Hepatocyte (in vitro differentiated cells): ENCODE measurements around the gene MTA2. TPM values are rescaled to one million over a fixed set of nuclear protein-coding genes. Genes with fewer than 3 reads are reported as not detected.

Source experiments
- DNase-seq: peaks from one replicate; pipeline ENCODE4 v3.0.0-alpha.2; 2016; ENCODE audit warnings: low spot score
- H2AFZ ChIP-seq: fragments of 200-600 bp; sonication (generic); 2 replicates; pipeline ENCODE4 v1.6.0; 2016; ENCODE audit warnings: antibody characterized with exemption, mild to moderate bottlenecking
- H3K27ac ChIP-seq: fragments of 200-600 bp; sonication (generic); 2 replicates; pipeline ENCODE4 v1.5.1; 2016; ENCODE audit warnings: mild to moderate bottlenecking
- H3K27me3 ChIP-seq: fragments of 200-600 bp; sonication (generic); 2 replicates; pipeline ENCODE4 v1.6.1; 2016
- H3K36me3 ChIP-seq: fragments of 200-600 bp; sonication (generic); replicated peaks from 2 replicates; pipeline ENCODE4 v1.5.1; 2016; ENCODE audit warnings: low read depth; ENCODE audit not compliant: insufficient read depth
- H3K4me1 ChIP-seq: fragments of 200-600 bp; sonication (generic); 2 replicates; pipeline ENCODE4 v1.5.1; 2016; ENCODE audit warnings: mild to moderate bottlenecking, moderate library complexity; ENCODE audit not compliant: insufficient read depth
- H3K4me2 ChIP-seq: fragments of 200-600 bp; sonication (generic); 2 replicates; pipeline ENCODE4 v1.6.0; 2016
- H3K4me3 ChIP-seq: fragments of 200-600 bp; sonication (generic); 2 replicates; pipeline ENCODE4 v1.5.1; 2016; ENCODE audit warnings: mild to moderate bottlenecking
- H3K79me2 ChIP-seq: fragments of 200-600 bp; sonication (generic); 2 replicates; pipeline ENCODE4 v1.6.0; 2017; ENCODE audit warnings: mild to moderate bottlenecking
- H3K9me2 ChIP-seq: fragments of 200-600 bp; sonication (generic); replicated peaks from 2 replicates; pipeline ENCODE4 v1.6.0; 2017; ENCODE audit warnings: mild to moderate bottlenecking; ENCODE audit not compliant: insufficient read depth
- H3K9me3 ChIP-seq: fragments of 200-600 bp; sonication (generic); 2 replicates; pipeline ENCODE4 v1.5.1; 2016; ENCODE audit warnings: low read depth, mild to moderate bottlenecking
- H4K20me1 ChIP-seq: fragments of 200-600 bp; sonication (generic); 2 replicates; pipeline ENCODE4 v1.6.0; 2016; ENCODE audit warnings: mild to moderate bottlenecking; ENCODE audit not compliant: insufficient read depth, poor library complexity, severe bottlenecking
- CTCF ChIP-seq: fragments of 200-600 bp; sonication (generic); IDR thresholded peaks from 2 replicates; pipeline ENCODE4 v1.5.1; 2016; ENCODE audit warnings: antibody characterized with exemption, mild to moderate bottlenecking; ENCODE audit not compliant: poor library complexity
- EZH2 ChIP-seq: fragments of 200-600 bp; sonication (generic); IDR thresholded peaks from 2 replicates; pipeline ENCODE4 v1.6.1; 2016; ENCODE audit warnings: antibody characterized with exemption, mild to moderate bottlenecking, borderline replicate concordance
- EZH2phosphoT487 ChIP-seq: fragments of 200-600 bp; sonication (generic); IDR thresholded peaks from one replicate; pipeline ENCODE4 v1.6.1; 2018; ENCODE audit warnings: antibody characterized with exemption, mild to moderate bottlenecking, low read depth, moderate library complexity; ENCODE audit not compliant: unreplicated experiment, severe bottlenecking
- WGBS: methylation state at CpG from one replicate; pipeline ENCODE4 v1.1.6; 2016; ENCODE audit warnings: low lambda C conversion rate; ENCODE audit errors: missing lambda C conversion rate; 5-methylcytosine and 5-hydroxymethylcytosine counted together
- polyA plus RNA-seq: library from polyadenylated mRNA; unstranded; fragments of >200 nt; fragmentation: Nextera tagmentation; extraction: Ambion mirVana; gene quantifications from 2 replicates; pipeline ENCODE4 v1.2.1, GENCODE V29; 2016
- total RNA-seq: library from RNA; depleted of rRNA; stranded (reverse); fragments of >200 nt; gene quantifications from 2 replicates; pipeline ENCODE4 v1.2.3, GENCODE V29; 2014

Gene MTA2
- total and polyA plus RNA-seq, 2 experiments from 2014 or later = 25.6 to 53.1 TPM

- H3K27ac ChIP-seq = peak overlapping the region; percentile 89
- no peaks in the 10 kb centered on the region for H3K9me2 ChIP-seq
- DNase-seq = no peak
- H4K20me1 ChIP-seq = peaks cover 14% of the 10 kb centered on the region
- TF ChIP-seq EZH2phosphoT487 (no peak), CTCF (no peak), EZH2 (no peak)
- H3K36me3 ChIP-seq = no peaks in the 10 kb centered on the region
- no peaks in the 10 kb centered on the region for H3K27me3 ChIP-seq
- H3K79me2 ChIP-seq = peaks cover 45% of the 10 kb centered on the region
- WGBS = 91% methylated on average over 14 of the region's 14 CpGs
- no peaks in the 10 kb centered on the region for H3K9me3 ChIP-seq
- H3K4me1 ChIP-seq = peaks cover 31% of the 10 kb centered on the region
- peak overlapping the region; percentile 85 for H3K4me2 ChIP-seq
- no peak overlapping the region for H3K4me3 ChIP-seq
- H2AFZ ChIP-seq = no peak overlapping the region
Observed at GRCh38 chr11:62575837-62576236, 25.8 kb downstream of the MTA2 start.

DNA sequence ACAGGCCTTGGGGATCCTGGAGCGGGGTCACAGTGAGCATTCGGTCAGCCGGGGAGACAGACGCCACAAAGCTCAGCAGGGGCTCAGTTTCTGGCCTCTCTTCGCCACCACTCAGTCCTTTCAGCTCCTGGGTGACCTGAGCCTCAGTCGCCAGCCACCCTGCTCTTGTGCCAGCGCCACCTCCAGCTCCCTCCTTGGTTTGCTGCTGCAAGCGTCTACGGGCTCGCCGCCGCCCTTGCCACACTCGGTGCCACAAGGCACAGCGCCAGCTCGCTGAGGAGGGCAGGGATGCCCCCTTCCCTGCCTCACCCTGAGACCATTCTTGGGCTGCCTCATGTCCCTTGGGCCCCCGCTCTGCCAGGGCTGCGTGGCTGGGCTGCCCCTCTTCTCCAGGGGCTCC is 26.5 kb downstream of the MTA2 start:
- Histone ChIP-seq H4K20me1 (peaks cover 17% of the 10 kb centered on the region), H3K4me1 (peaks cover 31% of the 10 kb centered on the region), H3K9me2 (no peaks in the 10 kb centered on the region), H3K79me2 (peaks cover 52% of the 10 kb centered on the region), H3K9me3 (no peaks in the 10 kb centered on the region), H3K4me2 (peak overlapping the region; percentile 85), H3K27me3 (no peaks in the 10 kb centered on the region), H3K36me3 (no peaks in the 10 kb centered on the region), H2AFZ (peak overlapping the region; percentile 42), H3K27ac (peak overlapping the region; percentile 89), H3K4me3 (peak overlapping the region; percentile 56)
- TF ChIP-seq EZH2phosphoT487 (no peak), CTCF (no peak), EZH2 (no peak)
- WGBS = 73% methylated on average over 16 of the region's 17 CpGs
- DNase-seq = no peak

DNA sequence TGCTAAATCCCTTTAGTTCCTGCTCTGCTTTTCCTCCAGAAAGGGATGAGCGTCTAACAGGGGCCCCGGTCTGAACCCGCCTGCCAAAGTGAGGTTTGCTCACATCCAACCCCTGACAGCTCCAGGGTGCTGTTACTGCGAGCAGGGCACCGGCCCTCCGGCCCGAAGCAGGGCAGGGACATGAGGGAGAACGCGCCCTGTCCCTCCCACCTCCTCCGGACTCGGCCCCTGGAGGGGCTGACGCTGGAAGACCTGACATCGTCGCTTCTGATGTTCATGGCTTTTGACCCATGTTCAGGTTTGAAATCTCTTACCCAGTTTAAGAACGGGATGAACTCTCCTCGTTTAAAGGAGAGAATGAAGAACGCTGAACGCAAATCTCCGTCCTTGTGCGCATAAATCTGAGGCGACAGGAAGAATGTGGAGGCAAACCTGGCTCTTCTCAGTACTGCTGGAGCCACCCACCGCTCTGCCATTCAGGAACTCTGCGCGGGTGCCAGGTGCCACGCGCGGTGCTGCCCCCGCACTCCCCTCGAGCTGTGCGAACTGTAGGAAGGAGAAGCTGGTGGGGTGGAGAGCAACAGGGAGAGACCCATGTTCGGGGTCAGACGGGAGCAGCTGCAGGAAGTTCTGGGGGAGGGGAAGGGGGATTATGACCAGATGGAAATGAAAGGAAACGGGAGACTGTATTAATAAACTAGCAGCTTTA is 27.1 kb downstream of the MTA2 start:
- peaks cover 18% of the 10 kb centered on the region for H4K20me1 ChIP-seq
- peaks cover 31% of the 10 kb centered on the region for H3K4me1 ChIP-seq
- TF ChIP-seq EZH2phosphoT487 (no peak), CTCF (no peak), EZH2 (no peak)
- H3K9me3 ChIP-seq = no peaks in the 10 kb centered on the region
- H2AFZ ChIP-seq = peak overlapping the region; percentile 42
- no peaks in the 10 kb centered on the region for H3K9me2 ChIP-seq
- 5% methylated on average over 33 of the region's 33 CpGs for WGBS
- no peaks in the 10 kb centered on the region for H3K36me3 ChIP-seq
- H3K4me2 ChIP-seq = peak overlapping the region; percentile 85
- peak overlapping the region; percentile 89 for H3K27ac ChIP-seq
- peak overlapping the region; percentile 56 for H3K4me3 ChIP-seq
- H3K27me3 ChIP-seq = no peaks in the 10 kb centered on the region
- DNase-seq = peak; percentile 44
- H3K79me2 ChIP-seq = peaks cover 58% of the 10 kb centered on the region
